Measurements from ENCODE around the gene PIGR. TPM values are rescaled to one million over a fixed set of nuclear protein-coding genes. Genes with fewer than 3 reads are reported as not detected.
"Not testable (repeated sequence)": the region's sequence is repeated elsewhere in the genome, so short reads cannot be mapped to it uniquely, and the experiment has no call there.

The PIGR gene
- total RNA-seq, 1 donor from 2014 or later: 0.13 TPM

- DNase-seq: no peak
- intact Hi-C loops (cut with DNase I): no loop called here
- peak; percentile 38 for ATAC-seq (ENCODE audit: poor library complexity)
Observed at GRCh38 chr1:206941766-206942418, 4.4 kb downstream of the PIGR start.

- intact Hi-C loops (cut with DNase I): no loop called here
- ATAC-seq (ENCODE audit: poor library complexity): no peak
- DNase-seq: no peak
Observed at GRCh38 chr1:206940588-206940936, 5.7 kb downstream of the PIGR start.

- no peak for DNase-seq
- intact Hi-C loops (cut with DNase I): no loop called here
- no peak for ATAC-seq (ENCODE audit: poor library complexity)
Observed at GRCh38 chr1:206939841-206940587, 6.3 kb downstream of the PIGR start.

GRCh38 chr1:206939131-206939530, 7.1 kb downstream of the PIGR start:
- intact Hi-C loops (cut with DNase I): no loop called here
- no peak for ATAC-seq (ENCODE audit: poor library complexity)
- DNase-seq: no peak

- ATAC-seq (ENCODE audit: poor library complexity) (peak; percentile 49), DNase-seq (no peak)
- intact Hi-C loops (cut with DNase I): no loop called here
Observed at GRCh38 chr1:206937425-206937824, 8.8 kb downstream of the PIGR start.

- ATAC-seq (ENCODE audit: poor library complexity): no peak
- intact Hi-C loops (cut with DNase I): no loop called here
- DNase-seq: no peak
Observed at GRCh38 chr1:206935491-206936067, 10.7 kb downstream of the PIGR start.

GRCh38 chr1:206933333-206933945, 12.8 kb downstream of the PIGR start:
- ATAC-seq (ENCODE audit: poor library complexity) (peak; percentile 50), DNase-seq (peak; percentile 63)
- intact Hi-C loops (cut with DNase I): no loop called here

GRCh38 chr1:206932177-206932576, 14.1 kb downstream of the PIGR start:
- DNase-seq (no peak), ATAC-seq (ENCODE audit: poor library complexity) (no peak)
- intact Hi-C loops (cut with DNase I): no loop called here

- no peak for DNase-seq
- intact Hi-C loops (cut with DNase I): no loop called here
- ATAC-seq (ENCODE audit: poor library complexity): no peak
Observed at GRCh38 chr1:206931709-206932108, 14.6 kb downstream of the PIGR start.

GRCh38 chr1:206930210-206930798, 16.0 kb downstream of the PIGR start:
- intact Hi-C loops (cut with DNase I): no loop called here
- DNase-seq: no peak
- ATAC-seq (ENCODE audit: poor library complexity): no peak

GRCh38 chr1:206929524-206929923, 16.7 kb downstream of the PIGR start:
- ATAC-seq (ENCODE audit: poor library complexity) (no peak), DNase-seq (no peak)
- intact Hi-C loops (cut with DNase I): no loop called here

GRCh38 chr1:206926286-206926685, 20.0 kb downstream of the PIGR start:
- intact Hi-C loops (cut with DNase I): no loop called here
- peak; percentile 36 for ATAC-seq (ENCODE audit: poor library complexity)
- no peak for DNase-seq

- peak; percentile 68 for ATAC-seq (ENCODE audit: poor library complexity)
- intact Hi-C loops (cut with DNase I): no loop called here
- peak; percentile 68 for DNase-seq
Observed at GRCh38 chr1:206925106-206925736, 21.0 kb downstream of the PIGR start.

- DNase-seq (no peak), ATAC-seq (ENCODE audit: poor library complexity) (no peak)
- intact Hi-C loops (cut with DNase I): no loop called here
Observed at GRCh38 chr1:206924592-206925105, 21.6 kb downstream of the PIGR start.

- intact Hi-C loops (cut with DNase I): not testable (repeated sequence)
- peak; percentile 14 for ATAC-seq (ENCODE audit: poor library complexity)
Observed at GRCh38 chr1:206923961-206924557, 22.2 kb downstream of the PIGR start.

GRCh38 chr1:206923009-206923960, 23.0 kb downstream of the PIGR start:
- intact Hi-C loops (cut with DNase I): no loop called here
- DNase-seq: no peak
- no peak for ATAC-seq (ENCODE audit: poor library complexity)

More at GRCh38 chr1:206923961-206924557, 22.2 kb downstream of the PIGR start:
- not testable (repeated sequence) for DNase-seq

- DNase-seq (no peak), ATAC-seq (ENCODE audit: poor library complexity) (no peak)
- intact Hi-C loops (cut with DNase I): no loop called here
Observed at GRCh38 chr1:206922524-206922923, 23.7 kb downstream of the PIGR start.
